H1 (cell line): ENCODE measurements around the gene OASL. TPM values are rescaled to one million over a fixed set of nuclear protein-coding genes. Genes with fewer than 3 reads are reported as not detected.

Experiments used
- CTCF ChIA-PET: fragments of 300-600 bp; sonication (Branson Sonifier 250); formaldehyde crosslinking; loops from one replicate; lab custom pipeline; 2021; ENCODE audit not compliant: partially characterized antibody; lab: Charles Lee
- POLR2A ChIA-PET: fragments of 300-600 bp; sonication (Branson Sonifier 250); formaldehyde crosslinking; loops from one replicate; lab custom pipeline; 2021; ENCODE audit warnings: inconsistent platforms; ENCODE audit not compliant: partially characterized antibody; lab: Charles Lee
- DNase-seq, 2 experiments: peaks; one replicate each; pipeline versions ENCODE4 v3.0.0 to v3.0.0-alpha.2; 2010 to 2022; ENCODE audit warnings: low spot score in 2 of 2, low read depth in 1 of 2, mixed read lengths in 1 of 2
- FAIRE-seq: peaks from 2 replicates; lab custom pipeline; 2011; peaks lifted over from hg19 to GRCh38; lab: Jason Lieb, UNC
- H2AFZ ChIP-seq: 2 replicates; pipeline ENCODE4 v1.8.1; 2012; ENCODE audit warnings: low read length, inconsistent platforms
- H2AK5ac ChIP-seq: 2 replicates; pipeline ENCODE4 v1.6.1; 2013; ENCODE audit warnings: low read depth, low read length
- H2BK120ac ChIP-seq: replicated peaks from 2 replicates; pipeline ENCODE3; 2013; ENCODE audit warnings: low read depth, low read length, inconsistent platforms
- H2BK12ac ChIP-seq: 2 replicates; pipeline ENCODE4 v1.6.1; 2013; ENCODE audit warnings: low read depth, low read length
- H2BK15ac ChIP-seq: 2 replicates; pipeline ENCODE4 v1.6.1; 2013; ENCODE audit warnings: low read length
- H2BK20ac ChIP-seq: 2 replicates; pipeline ENCODE4 v1.6.1; 2013; ENCODE audit warnings: low read length
- H2BK5ac ChIP-seq: 2 replicates; pipeline ENCODE4 v1.6.1; 2013; ENCODE audit warnings: low read depth, low read length
- H3K14ac ChIP-seq: 2 replicates; pipeline ENCODE4 v1.6.1; 2013; ENCODE audit warnings: inconsistent platforms; ENCODE audit not compliant: insufficient read length
- H3K18ac ChIP-seq: 2 replicates; pipeline ENCODE4 v1.6.1; 2013; ENCODE audit warnings: low read length; ENCODE audit errors: extremely low read depth
- H3K23ac ChIP-seq: 2 replicates; pipeline ENCODE4 v1.6.1; 2013; ENCODE audit warnings: inconsistent platforms; ENCODE audit not compliant: insufficient read length
- H3K23me2 ChIP-seq: 2 replicates; pipeline ENCODE4 v1.6.1; 2013; ENCODE audit warnings: low read depth, low read length
- H3K27ac ChIP-seq: 2 replicates; pipeline ENCODE4 v1.6.1; 2011; ENCODE audit warnings: low read depth, low read length, inconsistent platforms
- H3K27me3 ChIP-seq, 4 experiments: replicated peaks in 1 of 4; 1 replicate in 1 of 4; 2 replicates in 3 of 4; pipeline versions ENCODE4 v1.6.1 to v1.8.1; 2011 to 2013; ENCODE audit warnings: low read length in 3 of 4, mild to moderate bottlenecking in 3 of 4, inconsistent platforms in 2 of 4, mixed read lengths in 2 of 4, moderate library complexity in 1 of 4; ENCODE audit not compliant: control insufficient read depth in 3 of 4, insufficient read depth in 3 of 4; ENCODE audit errors: extremely low read depth in 1 of 4
- H3K36me3 ChIP-seq, 4 experiments: 2 replicates each; pipeline versions ENCODE4 v1.6.1 to v1.8.1; 2011 to 2013; ENCODE audit warnings: mild to moderate bottlenecking in 4 of 4, low read length in 3 of 4, moderate library complexity in 2 of 4, control low read depth in 1 of 4, inconsistent platforms in 1 of 4; ENCODE audit not compliant: insufficient read depth in 4 of 4, control insufficient read depth in 2 of 4
- H3K4ac ChIP-seq: replicated peaks from 2 replicates; pipeline ENCODE3; 2013; ENCODE audit warnings: low read length, low read depth, mixed read lengths, inconsistent platforms; ENCODE audit not compliant: insufficient read length
- H3K4me1 ChIP-seq, 4 experiments: replicated peaks in 1 of 4; 1 replicate in 1 of 4; 2 replicates in 3 of 4; pipeline versions ENCODE4 v1.6.1 to v1.8.1; 2011 to 2013; ENCODE audit warnings: low read length in 3 of 4, inconsistent platforms in 2 of 4, mixed read lengths in 1 of 4; ENCODE audit not compliant: insufficient read depth in 4 of 4, control insufficient read depth in 3 of 4
- H3K4me2 ChIP-seq, 2 experiments: 2 replicates each; pipeline versions ENCODE4 v1.6.1 to v1.8.1; 2011 to 2013; ENCODE audit warnings: low read depth in 2 of 2, low read length in 2 of 2, control low read depth in 1 of 2, inconsistent platforms in 1 of 2, mild to moderate bottlenecking in 1 of 2; ENCODE audit not compliant: insufficient read depth in 1 of 2
- H3K4me3 ChIP-seq, 4 experiments: fragments of 200-600, 300-600 bp in 1 of 4; sonication (generic), shearing (Covaris generic), sonication (Bioruptor Twin) in 1 of 4; 2 replicates each; pipeline versions ENCODE4 v1.5.1 to v1.8.1; 2011 to 2016; ENCODE audit warnings: low read length in 4 of 4, low read depth in 3 of 4, control low read depth in 2 of 4, inconsistent platforms in 2 of 4, mild to moderate bottlenecking in 2 of 4, mixed read lengths in 1 of 4, moderate library complexity in 1 of 4; ENCODE audit not compliant: insufficient read depth in 2 of 4; ENCODE audit errors: extremely low read depth in 1 of 4
- H3K56ac ChIP-seq: replicated peaks from 2 replicates; pipeline ENCODE3; 2013; ENCODE audit warnings: low read depth, mild to moderate bottlenecking, mixed read lengths, low read length, inconsistent platforms; ENCODE audit not compliant: insufficient read length
- H3K79me1 ChIP-seq: 2 replicates; pipeline ENCODE4 v1.6.1; 2013; ENCODE audit warnings: low read depth, low read length, control low read depth
- H3K79me2 ChIP-seq, 2 experiments: 2 replicates each; pipeline versions ENCODE4 v1.6.1 to v1.8.1; 2012 to 2013; ENCODE audit warnings: low read length in 2 of 2, mild to moderate bottlenecking in 2 of 2, inconsistent platforms in 1 of 2; ENCODE audit not compliant: insufficient read depth in 2 of 2, control insufficient read depth in 1 of 2
- H3K9ac ChIP-seq, 4 experiments: replicated peaks in 1 of 4; 1 replicate in 1 of 4; 2 replicates in 3 of 4; pipeline versions ENCODE4 v1.6.1 to v1.8.1; 2011 to 2013; ENCODE audit warnings: low read depth in 3 of 4, low read length in 3 of 4, control low read depth in 2 of 4, mild to moderate bottlenecking in 2 of 4, moderate library complexity in 2 of 4, inconsistent platforms in 1 of 4; ENCODE audit errors: extremely low read depth in 1 of 4
- H3K9me3 ChIP-seq, 2 experiments: 2 replicates each; pipeline versions ENCODE4 v1.6.1 to v1.8.1; 2012 to 2013; ENCODE audit warnings: mild to moderate bottlenecking in 2 of 2, moderate library complexity in 2 of 2, control low read depth in 1 of 2, inconsistent platforms in 1 of 2, low read depth in 1 of 2, low read length in 1 of 2, mixed read lengths in 1 of 2; ENCODE audit not compliant: insufficient read depth in 2 of 2
- H4K20me1 ChIP-seq, 2 experiments: replicated peaks in 1 of 2; 2 replicates each; pipeline versions ENCODE3 to v1.8.1; 2011 to 2013; ENCODE audit warnings: inconsistent platforms in 2 of 2, low read length in 2 of 2, mild to moderate bottlenecking in 1 of 2; ENCODE audit not compliant: insufficient read depth in 2 of 2, control insufficient read depth in 1 of 2
- H4K5ac ChIP-seq: 2 replicates; pipeline ENCODE4 v1.6.1; 2013; ENCODE audit warnings: low read length, low read depth, mixed read lengths, inconsistent platforms; ENCODE audit not compliant: insufficient read length
- H4K8ac ChIP-seq: 2 replicates; pipeline ENCODE4 v1.8.0; 2013; ENCODE audit warnings: mild to moderate bottlenecking, moderate library complexity, low read length, inconsistent platforms; ENCODE audit not compliant: insufficient read depth; ENCODE audit errors: extremely low read depth
- H4K91ac ChIP-seq: replicated peaks from 2 replicates; pipeline ENCODE3; 2013; ENCODE audit warnings: low read length, mixed read lengths, inconsistent platforms; ENCODE audit not compliant: insufficient read length
- ASH2L ChIP-seq: fragments of 200-600, 300-600 bp; sonication (generic); IDR thresholded peaks from one replicate; pipeline ENCODE4 v1.7.1; 2017; ENCODE audit warnings: low read length
- BACH1 ChIP-seq: IDR thresholded peaks from 2 replicates; pipeline ENCODE4 v1.6.1; 2012; ENCODE audit warnings: low read length, improper control_type of control experiment
- BCL11A ChIP-seq, 2 experiments: IDR thresholded peaks; one replicate each; pipeline ENCODE4 v1.6.1; 2011; ENCODE audit warnings: low read depth in 2 of 2, low read length in 2 of 2, mild to moderate bottlenecking in 2 of 2
- CHD2 ChIP-seq: IDR thresholded peaks from 2 replicates; pipeline ENCODE4 v1.6.1; 2012; ENCODE audit warnings: low read length, improper control_type of control experiment
- CREB1 ChIP-seq: IDR thresholded peaks from 2 replicates; pipeline ENCODE4 v1.6.1; 2012; ENCODE audit warnings: inconsistent platforms
- CTBP2 ChIP-seq: IDR thresholded peaks from 2 replicates; pipeline ENCODE4 v1.7.0; 2011; ENCODE audit warnings: borderline replicate concordance, mild to moderate bottlenecking, moderate library complexity, mixed read lengths, low read length; ENCODE audit not compliant: insufficient read depth, insufficient read length
- EP300 ChIP-seq, 2 experiments: IDR thresholded peaks; 1 replicate in 1 of 2; 2 replicates in 1 of 2; pipeline ENCODE4 v1.6.1; 2011 to 2012; ENCODE audit warnings: low read depth in 2 of 2, low read length in 2 of 2, mild to moderate bottlenecking in 2 of 2, borderline replicate concordance in 1 of 2, inconsistent platforms in 1 of 2, moderate library complexity in 1 of 2
- RAD21 ChIP-seq, 2 experiments: IDR thresholded peaks in 1 of 2; conservative IDR thresholded peaks in 1 of 2; 2 replicates each; pipeline ENCODE4 v1.6.1; 2011; ENCODE audit warnings: low read depth in 2 of 2, low read length in 2 of 2, improper control_type of control experiment in 1 of 2, inconsistent platforms in 1 of 2, mild to moderate bottlenecking in 1 of 2, moderate library complexity in 1 of 2
- RNF2 ChIP-seq: fragments of 200-900, 300-1000 bp; sonication (generic); IDR thresholded peaks from 2 replicates; pipeline ENCODE4 v1.7.1; 2016; ENCODE audit warnings: borderline replicate concordance, low read depth, mild to moderate bottlenecking, antibody characterized with exemption, low read length; ENCODE audit not compliant: poor library complexity, severe bottlenecking; ENCODE audit errors: missing control alignments
- RXRA ChIP-seq: IDR thresholded peaks from 2 replicates; pipeline ENCODE4 v1.6.1; 2011; ENCODE audit warnings: low read depth, mild to moderate bottlenecking, low read length, moderate library complexity; ENCODE audit not compliant: insufficient read depth
- SIRT6 ChIP-seq: IDR thresholded peaks from one replicate; pipeline ENCODE4 v1.7.1; 2012; ENCODE audit warnings: low read length, inconsistent platforms
- SP2 ChIP-seq: IDR thresholded peaks from 2 replicates; pipeline ENCODE4 v1.6.1; 2012; ENCODE audit warnings: mild to moderate bottlenecking, low read length, inconsistent platforms
- SRF ChIP-seq: IDR thresholded peaks from 2 replicates; pipeline ENCODE4 v1.6.1; 2011; ENCODE audit warnings: mild to moderate bottlenecking, low read depth, low read length, moderate library complexity
- TCF12 ChIP-seq: IDR thresholded peaks from 2 replicates; pipeline ENCODE4 v1.6.1; 2011; ENCODE audit warnings: low read depth, mild to moderate bottlenecking, low read length
- ZNF274 ChIP-seq: IDR thresholded peaks from 2 replicates; pipeline ENCODE4 v1.7.0; 2012; ENCODE audit warnings: low read length, borderline replicate concordance; ENCODE audit errors: extremely low read depth
- WGBS, 2 experiments: shearing (Covaris generic) in 1 of 2; methylation state at CpG; one replicate each; pipeline versions ENCODE4 v1.1.6 to v1.1.7; 2013 to 2015; ENCODE audit warnings: low lambda C conversion rate in 2 of 2, mixed read lengths in 2 of 2, inconsistent platforms in 1 of 2, low coverage in 1 of 2, missing lambda C conversion rate in 1 of 2; ENCODE audit not compliant: insufficient replicate concordance in 2 of 2, insufficient coverage in 1 of 2, insufficient read length in 1 of 2; ENCODE audit errors: extremely low coverage in 1 of 2, missing lambda C conversion rate in 1 of 2; 5-methylcytosine and 5-hydroxymethylcytosine counted together
- polyA plus RNA-seq, 7 experiments: library from polyadenylated mRNA; depleted of rRNA in 3 of 7; stranded (reverse) in 5 of 7; unstranded in 2 of 7; fragments of >200 nt in 5 of 7; fragments of 200-250 nt in 2 of 7; gene quantifications; 1 replicate in 5 of 7; 2 replicates in 1 of 7; 4 replicates in 1 of 7; pipeline versions ENCODE4 v1.2.1 to v1.2.3, GENCODE V29; 2011 to 2013; ENCODE audit warnings: missing spikeins in 2 of 7, mixed read lengths in 2 of 7
- total RNA-seq: library from RNA; stranded (reverse); fragmentation: NEBNext Ultra II Directional; extraction: Animal tissue kit (Norgen Biotek cat#: 25700); gene quantifications from 2 replicates; pipeline ENCODE4 v1.2.1, GENCODE V29; 2021

OASL gene
- total and polyA plus RNA-seq, 2 of the 8 experiments (the other 6 are each of a cell fraction or from before 2014, with no cell fraction given) = not detected

- Histone ChIP-seq H2AK5ac (no peak overlapping the region), H3K18ac (no peak overlapping the region), H3K56ac (peak overlapping the region; percentile 8), H2BK15ac (no peak overlapping the region), H4K5ac (no peak overlapping the region), H3K79me2 (no peaks in the 10 kb centered on the region), H2BK12ac (no peak overlapping the region), H2BK120ac (no peak overlapping the region), H3K14ac (no peak overlapping the region), H3K4me1 (peaks cover 0 to 3% (median under 1%) of the 10 kb centered on the region in 4 experiments; a peak in 5 of 7 replicates), H3K4me3 (no peak overlapping the region), H3K23me2 (peaks cover 14% of the 10 kb centered on the region; the same call in 1 of the 2 replicates), H3K4me2 (no peak overlapping the region), H2AFZ (no peak overlapping the region), H3K9ac (no peak overlapping the region), H3K9me3 (no peaks in the 10 kb centered on the region), H3K27ac (no peak overlapping the region), H2BK20ac (no peak overlapping the region), H3K36me3 (no peaks in the 10 kb centered on the region), H4K8ac (no peak overlapping the region), H3K79me1 (no peaks in the 10 kb centered on the region), H3K4ac (no peak overlapping the region), H3K23ac (no peak overlapping the region), H2BK5ac (no peak overlapping the region), H4K20me1 (peaks cover 0 to 5% of the 10 kb centered on the region in 2 experiments), H4K91ac (no peak overlapping the region), H3K27me3 (no peaks in the 10 kb centered on the region)
- 90% methylated on average over 8 of the region's 15 CpGs; no CpG with 5 or more reads in 1 of the 2 experiments for WGBS, 2 experiments
- POLR2A ChIA-PET = no interaction called here
- no peak for DNase-seq
- no peak for FAIRE-seq
- CTCF ChIA-PET = interaction anchor here (0.6 to 3.8 kb wide), 2 partner anchors 11 to 464 kb away, joined by 3 to 40 read pairs; no protein-coding TSS in a partner anchor
- TF ChIP-seq CREB1 = no peak
- TF ChIP-seq RXRA = no peak
- no peak for TF ChIP-seq ASH2L
- TF ChIP-seq CHD2 = no peak
- TF ChIP-seq SP2 = no peak
- TF ChIP-seq TCF12 = no peak
- no peak for TF ChIP-seq ZNF274
- TF ChIP-seq EP300 (IDR thresholded peaks at IDR 0.05; ENCODE audit: borderline replicate concordance in 1 of 2, low read depth in 2 of 2, low read length in 2 of 2) = no peak
- TF ChIP-seq BACH1 = no peak
- TF ChIP-seq BCL11A (IDR thresholded peaks at IDR 0.05; ENCODE audit: low read depth in 2 of 2, low read length in 2 of 2) = no peak
- no peak for TF ChIP-seq SIRT6
- no peak for TF ChIP-seq CTBP2
- no peak for TF ChIP-seq RNF2
- TF ChIP-seq SRF = no peak
- no peak for TF ChIP-seq RAD21 (IDR thresholded peaks at IDR 0.05 in 1 of 2, conservative IDR thresholded peaks at IDR 0.05 in 1 of 2; ENCODE audit: low read depth in 2 of 2, low read length in 2 of 2)
These were observed 45.0 kb downstream of the OASL start for GRCh38 chr12:120994059-120994458.
